ENCODE measurements around the gene PLA2G2D. TPM values are rescaled to one million over a fixed set of nuclear protein-coding genes. Genes with fewer than 3 reads are reported as not detected.

Gene PLA2G2D
- total RNA-seq, 3 donors from 2014 or later (not counting 1 experiment from before 2014, with no cell fraction given), result not detected

Other genes starting within 250 kb of the PLA2G2D start
- 10 to 100 TPM; 10.5 to 21.8 (median 19.0) TPM for gene OTUD3, start 237.1 kb downstream of the PLA2G2D start, total RNA-seq
- not detected for gene PLA2G2E, start 195.9 kb downstream of the PLA2G2D start, total RNA-seq
- gene PLA2G2A, start 139.9 kb downstream of the PLA2G2D start, total RNA-seq, result not detected
- not detected for gene PLA2G5, start 49.3 kb downstream of the PLA2G2D start, total RNA-seq
- not detected for gene PLA2G2F, start 19.8 kb upstream of the PLA2G2D start, total RNA-seq
- 1 to 10 TPM; 2.5 to 3.6 (median 3.5) TPM for gene UBXN10, start 66.6 kb upstream of the PLA2G2D start, total RNA-seq
- not detected for gene PLA2G2C, start 67.0 kb upstream of the PLA2G2D start, total RNA-seq
- gene VWA5B1, start 171.3 kb upstream of the PLA2G2D start, total RNA-seq, result not detected